Vagina (tissue), 2 donors: ENCODE data around the gene VSIG8.
"Not testable (repeated sequence)": the region's sequence is repeated elsewhere in the genome, so short reads cannot be mapped to it uniquely, and the experiment has no call there.

Experiments used
- CTCF ChIP-seq, 3 experiments: fragments of 450-650 bp in 2 of 3; fragments of 200-600 bp in 1 of 3; sonication (generic) in 1 of 3; IDR thresholded peaks; one replicate each; pipeline ENCODE4 v1.5.1; 2017 to 2019; ENCODE audit warnings: antibody characterized with exemption in 3 of 3, mild to moderate bottlenecking in 2 of 3, moderate library complexity in 2 of 3
- POLR2A ChIP-seq, 2 donors: fragments of 450-650 bp; IDR thresholded peaks; one replicate each; pipeline ENCODE4 v1.6.1; 2017; ENCODE audit warnings: antibody characterized with exemption in 2 of 2, mild to moderate bottlenecking in 2 of 2, moderate library complexity in 2 of 2

GRCh38 chr1:159904036-159904435, 41.6 kb upstream of the VSIG8 start:
- not testable (repeated sequence) for TF ChIP-seq CTCF, POLR2A (IDR thresholded peaks at IDR 0.05)
